K562 (cell line): ENCODE results near the gene SND1. TPM values are rescaled to one million over a fixed set of nuclear protein-coding genes. Genes with fewer than 3 reads are reported as not detected.

ENCODE experiments used
- ATAC-seq: fragments of 200-7000 bp; cut with Tn5 transposase; 3 replicates; pipeline ENCODE4 v1.9.1; 2020; ENCODE audit warnings: moderate library complexity
- BruUV-seq: library from RNA; stranded (reverse); fragments of 400-500 nt; replicated peaks from 2 replicates; lab custom pipeline; 2021; lab: Mats Ljungman, UMichigan
- CTCF ChIA-PET: fragments of 300-600 bp; formaldehyde crosslinking; extraction: SDS; loops from one replicate; lab custom pipeline; 2021; ENCODE audit warnings: low intra/inter-chr PET ratio; lab: Yijun Ruan, JAX
- POLR2A ChIA-PET: fragments of 300-600, 350-650 bp; sonication (Branson Sonifier 250); formaldehyde crosslinking; extraction: SDS; loops from one replicate; lab custom pipeline; 2021; ENCODE audit warnings: antibody characterized with exemption, inconsistent platforms; lab: Yijun Ruan, JAX
- DNase-seq, 4 experiments: peaks; one replicate each; pipeline versions ENCODE4 v3.0.0 to v3.0.0-alpha.2; 2011 to 2018; ENCODE audit warnings: low spot score in 3 of 4, mixed read lengths in 3 of 4; ENCODE audit errors: extremely low read depth in 1 of 4
- FAIRE-seq: peaks from 2 replicates; lab custom pipeline; 2011; peaks lifted over from hg19 to GRCh38; lab: Jason Lieb, UNC
- H2AFZ ChIP-seq: 2 replicates; pipeline ENCODE4 v1.6.0; 2011; ENCODE audit warnings: low read depth, low read length, control low read depth, inconsistent platforms
- H3K27ac ChIP-seq: fragments of 200-600 bp; 3 replicates; pipeline ENCODE4 v1.8.0; 2011; ENCODE audit warnings: low read depth, mild to moderate bottlenecking, control low read depth, inconsistent platforms, low read length, moderate library complexity, mixed read lengths; ENCODE audit errors: extremely low read depth
- H3K27me3 ChIP-seq, 2 experiments: fragments of 300-600 bp in 1 of 2; 2 replicates in 1 of 2; 3 replicates in 1 of 2; pipeline versions ENCODE4 v1.6.0 to v1.8.0; 2011; ENCODE audit warnings: inconsistent platforms in 2 of 2, low read length in 2 of 2, mild to moderate bottlenecking in 1 of 2, mixed read lengths in 1 of 2, moderate library complexity in 1 of 2; ENCODE audit not compliant: control insufficient read depth in 2 of 2, insufficient read depth in 2 of 2
- H3K36me3 ChIP-seq: fragments of 300-600 bp; 3 replicates; pipeline ENCODE4 v1.8.0; 2011; ENCODE audit warnings: mild to moderate bottlenecking, low read length, inconsistent platforms; ENCODE audit not compliant: control insufficient read depth, insufficient read depth
- H3K4me1 ChIP-seq, 2 experiments: fragments of 200-600 bp in 1 of 2; replicated peaks in 1 of 2; 2 replicates in 1 of 2; 3 replicates in 1 of 2; pipeline versions ENCODE4 v1.5.1 to v1.8.0; 2011; ENCODE audit warnings: inconsistent platforms in 2 of 2, low read length in 2 of 2, mild to moderate bottlenecking in 1 of 2, mixed read lengths in 1 of 2, moderate library complexity in 1 of 2; ENCODE audit not compliant: control insufficient read depth in 2 of 2, insufficient read depth in 2 of 2
- H3K4me2 ChIP-seq: 2 replicates; pipeline ENCODE4 v1.6.1; 2011; ENCODE audit warnings: low read length, control low read depth, inconsistent platforms, mixed read lengths; ENCODE audit not compliant: insufficient read depth
- H3K4me3 ChIP-seq: fragments of 200-600 bp; sonication (generic), shearing (Covaris generic); 2 replicates; pipeline ENCODE4 v1.5.1; 2016; ENCODE audit warnings: control low read depth, inconsistent platforms
- H3K79me2 ChIP-seq: fragments of 200-600 bp; 3 replicates; pipeline ENCODE4 v1.8.0; 2011; ENCODE audit warnings: low read length, inconsistent platforms; ENCODE audit not compliant: control insufficient read depth, insufficient read depth
- H3K9ac ChIP-seq, 2 experiments: 2 replicates each; pipeline versions ENCODE4 v1.6.0 to v1.6.1; 2011; ENCODE audit warnings: low read depth in 2 of 2, low read length in 2 of 2, control low read depth in 1 of 2, inconsistent platforms in 1 of 2, mild to moderate bottlenecking in 1 of 2, mixed read lengths in 1 of 2; ENCODE audit not compliant: insufficient read depth in 1 of 2
- H3K9me1 ChIP-seq: one replicate; pipeline ENCODE4 v1.6.0; 2011; ENCODE audit warnings: inconsistent platforms, mild to moderate bottlenecking, low read length, moderate library complexity; ENCODE audit not compliant: control insufficient read depth, insufficient read depth
- H3K9me3 ChIP-seq: replicated peaks from 2 replicates; pipeline ENCODE4 v1.5.1; 2011; ENCODE audit warnings: low read depth, low read length, inconsistent platforms; ENCODE audit not compliant: control insufficient read depth, insufficient read depth
- H4K20me1 ChIP-seq: replicated peaks from 2 replicates; pipeline ENCODE4 v1.6.1; 2011; ENCODE audit warnings: low read length, inconsistent platforms, mixed read lengths; ENCODE audit not compliant: control insufficient read depth, insufficient read depth
- CAMTA2 ChIP-seq: fragments of 250-450 bp; sonication (Bioruptor Pico); conservative IDR thresholded peaks from 2 replicates; pipeline ENCODE4 v1.5.1; 2022
- DDX20 ChIP-seq: fragments of 450-650 bp; IDR thresholded peaks from 2 replicates; pipeline ENCODE4 v1.6.1; 2016; ENCODE audit warnings: missing genetic modification characterization, low read depth, mild to moderate bottlenecking, missing compliant biosample characterization, moderate library complexity
- HNRNPUL1 ChIP-seq: fragments of 200-400 bp; formaldehyde crosslinking; IDR thresholded peaks from 2 replicates; pipeline ENCODE4 v1.6.1; 2017; ENCODE audit warnings: low read length
- PHB ChIP-seq: fragments of 250-450 bp; sonication (Bioruptor Pico); IDR thresholded peaks from 2 replicates; pipeline ENCODE4 v1.5.0; 2021
- SMARCB1 ChIP-seq: IDR thresholded peaks from 2 replicates; pipeline ENCODE4 v1.6.1; 2011; ENCODE audit warnings: improper control_type of control experiment, low read depth; ENCODE audit not compliant: insufficient read length
- ZC3H11A ChIP-seq: IDR thresholded peaks from 2 replicates; pipeline ENCODE4 v1.6.1; 2012; ENCODE audit warnings: low read depth, low read length, improper control_type of control experiment
- ZEB2 ChIP-seq: fragments of 450-650 bp; IDR thresholded peaks from 2 replicates; pipeline ENCODE4 v1.6.1; 2016
- ZFX ChIP-seq: sonication (generic); formaldehyde crosslinking; IDR thresholded peaks from 2 replicates; pipeline ENCODE4 v1.8.0; 2022; ENCODE audit warnings: mild to moderate bottlenecking, missing genetic modification reagents, moderate library complexity
- ZNF282 ChIP-seq: sonication (generic); formaldehyde crosslinking; IDR thresholded peaks from 2 replicates; pipeline ENCODE4 v1.8.1; 2023; ENCODE audit warnings: missing genetic modification reagents
- ZNF507 ChIP-seq: conservative IDR thresholded peaks from 2 replicates; pipeline ENCODE4 v1.6.1; 2017; ENCODE audit warnings: missing genetic modification characterization, missing compliant biosample characterization
- WGBS: fragments of 100-300 bp; shearing (Covaris generic); methylation state at CpG from one replicate; pipeline ENCODE4 v1.1.6; 2016; ENCODE audit warnings: low coverage, mixed read lengths; ENCODE audit not compliant: insufficient coverage; ENCODE audit errors: missing lambda C conversion rate; 5-methylcytosine and 5-hydroxymethylcytosine counted together
- in situ Hi-C: fragments of 300-500 bp; cut with MboI; formaldehyde crosslinking; loops from 4 replicates; pipeline ENCODE4 v1.15.0; 2018; ENCODE audit warnings: inconsistent platforms, mixed read lengths
- intact Hi-C: fragments of 100-400 bp; cut with micrococcal nuclease; formaldehyde crosslinking; loops from 2 replicates; pipeline ENCODE4 v1.14.2; 2022
- polyA plus RNA-seq, 8 experiments: library from polyadenylated mRNA; depleted of rRNA in 4 of 8; stranded (reverse) in 5 of 8; unstranded in 3 of 8; fragments of >200 nt; fragmentation: Nextera tagmentation in 2 of 8; fragmentation: Illumina TruSeq in 1 of 8; extraction: Ambion mirVana in 2 of 8; extraction: Trizol in 1 of 8; gene quantifications; 2 replicates each; pipeline versions ENCODE4 v1.2.1 to v1.2.3, GENCODE V29; 2011 to 2014; ENCODE audit warnings: inconsistent platforms in 1 of 8, missing spikeins in 1 of 8
- total RNA-seq, 7 experiments: library from RNA; depleted of rRNA in 6 of 7; stranded (reverse); fragments of >200 nt in 6 of 7; fragmentation: Illumina TruSeq in 2 of 7; extraction: Trizol in 2 of 7; gene quantifications; 2 replicates each; pipeline versions ENCODE4 v1.2.1 to v1.2.3, GENCODE V29; 2011 to 2021; ENCODE audit warnings: low replicate concordance in 1 of 7
- TF ChIP-seq, protein P1 (sequence below): fragments of 200-800 bp; sonication (Bioruptor generic); IDR thresholded peaks from 2 replicates; pipeline ENCODE4 v1.6.1; 2017; ENCODE audit warnings: missing genetic modification characterization, missing compliant biosample characterization
- TF ChIP-seq, protein P2 (sequence below): fragments of 150-350 bp; conservative IDR thresholded peaks from 2 replicates; pipeline ENCODE4 v1.6.1; 2014; ENCODE audit warnings: low read length

The SND1 gene
- total and polyA plus RNA-seq, 9 of the 15 experiments (the other 6 are each of a cell fraction or from before 2014, with no cell fraction given): 46.5 to 307 (median 191) TPM

DNA sequence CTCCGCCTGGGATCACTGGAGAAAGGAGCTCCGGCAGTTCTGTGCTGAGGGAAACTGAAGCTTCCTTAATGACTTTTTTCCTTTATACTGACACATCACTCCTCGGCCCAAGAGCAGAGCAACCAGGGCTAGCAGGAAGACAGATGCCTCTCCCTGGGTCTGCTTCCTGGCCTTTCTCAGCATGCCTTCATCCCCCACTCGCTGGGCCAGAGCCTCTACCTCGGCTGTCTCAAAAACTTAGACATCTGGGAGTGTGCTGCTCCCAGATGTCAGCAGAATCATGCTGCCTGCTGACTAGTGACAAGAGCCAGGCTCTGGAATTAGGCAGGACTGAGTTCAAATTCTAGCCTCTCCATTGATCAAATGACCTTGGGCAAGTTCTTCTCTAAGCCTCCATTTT lies 403.6 kb downstream of the SND1 start:
- H3K4me1 ChIP-seq: no peaks in the 10 kb centered on the region; a peak in 1 of 5 replicates
- H3K27me3 ChIP-seq: no peaks in the 10 kb centered on the region
- BruUV-seq: no TSS peak
- H3K9ac ChIP-seq: no peak overlapping the region
- no peaks in the 10 kb centered on the region for H3K79me2 ChIP-seq
- 86% methylated on average over 5 of the region's 5 CpGs for WGBS
- H2AFZ ChIP-seq: no peak overlapping the region
- H3K27ac ChIP-seq: no peak overlapping the region
- no peak for ATAC-seq
- no peak for DNase-seq
- CTCF ChIA-PET: no interaction called here
- TF ChIP-seq, protein P1, sequence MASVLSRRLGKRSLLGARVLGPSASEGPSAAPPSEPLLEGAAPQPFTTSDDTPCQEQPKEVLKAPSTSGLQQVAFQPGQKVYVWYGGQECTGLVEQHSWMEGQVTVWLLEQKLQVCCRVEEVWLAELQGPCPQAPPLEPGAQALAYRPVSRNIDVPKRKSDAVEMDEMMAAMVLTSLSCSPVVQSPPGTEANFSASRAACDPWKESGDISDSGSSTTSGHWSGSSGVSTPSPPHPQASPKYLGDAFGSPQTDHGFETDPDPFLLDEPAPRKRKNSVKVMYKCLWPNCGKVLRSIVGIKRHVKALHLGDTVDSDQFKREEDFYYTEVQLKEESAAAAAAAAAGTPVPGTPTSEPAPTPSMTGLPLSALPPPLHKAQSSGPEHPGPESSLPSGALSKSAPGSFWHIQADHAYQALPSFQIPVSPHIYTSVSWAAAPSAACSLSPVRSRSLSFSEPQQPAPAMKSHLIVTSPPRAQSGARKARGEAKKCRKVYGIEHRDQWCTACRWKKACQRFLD (CRISPR knock-in tag): no peak
- TF ChIP-seq ZFX: no peak
- TF ChIP-seq ZEB2: no peak
- TF ChIP-seq DDX20 (tag): no peak
- TF ChIP-seq ZC3H11A: no peak
- no peak for TF ChIP-seq ZNF282
- TF ChIP-seq HNRNPUL1: no peak
- TF ChIP-seq, protein P2, sequence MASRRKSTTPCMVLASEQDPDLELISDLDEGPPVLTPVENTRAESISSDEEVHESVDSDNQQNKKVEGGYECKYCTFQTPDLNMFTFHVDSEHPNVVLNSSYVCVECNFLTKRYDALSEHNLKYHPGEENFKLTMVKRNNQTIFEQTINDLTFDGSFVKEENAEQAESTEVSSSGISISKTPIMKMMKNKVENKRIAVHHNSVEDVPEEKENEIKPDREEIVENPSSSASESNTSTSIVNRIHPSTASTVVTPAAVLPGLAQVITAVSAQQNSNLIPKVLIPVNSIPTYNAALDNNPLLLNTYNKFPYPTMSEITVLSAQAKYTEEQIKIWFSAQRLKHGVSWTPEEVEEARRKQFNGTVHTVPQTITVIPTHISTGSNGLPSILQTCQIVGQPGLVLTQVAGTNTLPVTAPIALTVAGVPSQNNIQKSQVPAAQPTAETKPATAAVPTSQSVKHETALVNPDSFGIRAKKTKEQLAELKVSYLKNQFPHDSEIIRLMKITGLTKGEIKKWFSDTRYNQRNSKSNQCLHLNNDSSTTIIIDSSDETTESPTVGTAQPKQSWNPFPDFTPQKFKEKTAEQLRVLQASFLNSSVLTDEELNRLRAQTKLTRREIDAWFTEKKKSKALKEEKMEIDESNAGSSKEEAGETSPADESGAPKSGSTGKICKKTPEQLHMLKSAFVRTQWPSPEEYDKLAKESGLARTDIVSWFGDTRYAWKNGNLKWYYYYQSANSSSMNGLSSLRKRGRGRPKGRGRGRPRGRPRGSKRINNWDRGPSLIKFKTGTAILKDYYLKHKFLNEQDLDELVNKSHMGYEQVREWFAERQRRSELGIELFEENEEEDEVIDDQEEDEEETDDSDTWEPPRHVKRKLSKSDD: no peak
- TF ChIP-seq CAMTA2 (CRISPR knock-in tag): no peak
- no peak for TF ChIP-seq PHB (CRISPR knock-in tag)
- no peak for TF ChIP-seq ZNF507 (tag)
- TF ChIP-seq SMARCB1: no peak
- H3K4me2 ChIP-seq: no peak overlapping the region
- H3K9me1 ChIP-seq: peaks cover 3% of the 10 kb centered on the region
- in situ Hi-C loops (no loop called here), intact Hi-C loops (no loop called here)
- peaks cover 46% of the 10 kb centered on the region for H3K36me3 ChIP-seq
- no peak for FAIRE-seq
- peaks cover 23% of the 10 kb centered on the region for H4K20me1 ChIP-seq
- no peaks in the 10 kb centered on the region for H3K9me3 ChIP-seq
- POLR2A ChIA-PET: interaction anchor here (0.8 kb wide), 1 partner anchor 80 kb away, joined by 3 read pairs; no protein-coding TSS in a partner anchor
- H3K4me3 ChIP-seq: no peak overlapping the region
